Subcutaneous adipose tissue (tissue), 4 donors: Measurements from ENCODE around the gene ZNF775. TPM values are rescaled to one million over a fixed set of nuclear protein-coding genes. Genes with fewer than 3 reads are reported as not detected.

Experiments used
- total RNA-seq, 4 donors: library from RNA; depleted of rRNA; stranded (reverse); fragments of >200 nt; gene quantifications; one replicate each; pipeline ENCODE4 v1.1.0, GENCODE V29; 2016
- TF ChIP-seq, protein P1 (sequence below): fragments of 450-650 bp; IDR thresholded peaks from one replicate; pipeline ENCODE4 v1.5.1; 2016; ENCODE audit warnings: low read depth, mild to moderate bottlenecking, control low read depth, antibody characterized with exemption, moderate library complexity

Gene ZNF775
- total RNA-seq, 4 donors from 2014 or later, result 0.49 to 4.2 (median 1.9) TPM

DNA sequence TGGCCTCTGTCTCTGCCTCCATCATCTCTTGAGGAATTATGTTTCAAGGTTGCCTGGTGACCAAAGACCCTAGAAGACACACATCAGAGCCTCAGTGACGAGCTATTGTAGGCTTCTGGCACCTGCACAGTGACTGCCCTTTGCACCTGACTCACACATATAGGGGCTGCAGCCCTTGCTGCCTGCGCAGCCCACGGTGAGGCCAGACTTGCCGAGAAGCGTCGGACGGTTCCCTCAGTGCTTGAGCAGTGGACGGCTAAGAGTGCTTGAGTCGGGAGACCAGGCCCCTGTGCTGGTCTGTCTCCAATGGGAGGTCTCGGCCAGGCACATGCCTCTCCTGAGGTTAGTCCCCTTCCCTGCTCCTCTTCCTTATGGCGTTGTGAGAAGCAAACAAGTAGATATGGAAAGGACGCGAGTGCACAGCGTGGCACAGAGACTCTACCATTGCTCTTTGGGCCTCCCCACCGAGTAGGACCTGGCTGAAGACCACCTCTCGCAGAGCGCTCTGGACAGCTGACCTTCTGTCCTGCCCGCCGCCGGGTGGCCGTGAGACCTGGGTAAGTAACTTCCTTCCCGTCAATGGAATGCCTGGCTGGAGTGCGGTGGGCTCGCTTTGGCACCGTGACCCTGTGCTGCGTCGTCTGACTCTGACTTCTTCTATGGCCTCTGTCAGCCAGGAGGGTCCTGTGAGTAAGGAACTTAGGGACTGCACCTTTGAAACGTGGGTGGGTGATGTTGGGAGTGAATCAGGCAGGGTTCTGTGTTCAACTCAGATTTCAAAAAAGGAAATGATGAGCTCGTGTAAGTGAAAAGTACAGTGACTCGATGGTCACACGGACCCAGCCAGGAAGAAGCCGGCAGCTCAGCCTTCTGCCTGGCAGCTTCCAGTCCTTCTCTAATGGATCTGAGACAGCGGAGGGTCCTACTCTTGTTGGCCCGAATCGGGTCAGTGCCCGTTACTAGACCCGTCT, 33.7 kb downstream of the ZNF775 start:
- TF ChIP-seq, protein P1, sequence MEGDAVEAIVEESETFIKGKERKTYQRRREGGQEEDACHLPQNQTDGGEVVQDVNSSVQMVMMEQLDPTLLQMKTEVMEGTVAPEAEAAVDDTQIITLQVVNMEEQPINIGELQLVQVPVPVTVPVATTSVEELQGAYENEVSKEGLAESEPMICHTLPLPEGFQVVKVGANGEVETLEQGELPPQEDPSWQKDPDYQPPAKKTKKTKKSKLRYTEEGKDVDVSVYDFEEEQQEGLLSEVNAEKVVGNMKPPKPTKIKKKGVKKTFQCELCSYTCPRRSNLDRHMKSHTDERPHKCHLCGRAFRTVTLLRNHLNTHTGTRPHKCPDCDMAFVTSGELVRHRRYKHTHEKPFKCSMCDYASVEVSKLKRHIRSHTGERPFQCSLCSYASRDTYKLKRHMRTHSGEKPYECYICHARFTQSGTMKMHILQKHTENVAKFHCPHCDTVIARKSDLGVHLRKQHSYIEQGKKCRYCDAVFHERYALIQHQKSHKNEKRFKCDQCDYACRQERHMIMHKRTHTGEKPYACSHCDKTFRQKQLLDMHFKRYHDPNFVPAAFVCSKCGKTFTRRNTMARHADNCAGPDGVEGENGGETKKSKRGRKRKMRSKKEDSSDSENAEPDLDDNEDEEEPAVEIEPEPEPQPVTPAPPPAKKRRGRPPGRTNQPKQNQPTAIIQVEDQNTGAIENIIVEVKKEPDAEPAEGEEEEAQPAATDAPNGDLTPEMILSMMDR, result no peak

DNA sequence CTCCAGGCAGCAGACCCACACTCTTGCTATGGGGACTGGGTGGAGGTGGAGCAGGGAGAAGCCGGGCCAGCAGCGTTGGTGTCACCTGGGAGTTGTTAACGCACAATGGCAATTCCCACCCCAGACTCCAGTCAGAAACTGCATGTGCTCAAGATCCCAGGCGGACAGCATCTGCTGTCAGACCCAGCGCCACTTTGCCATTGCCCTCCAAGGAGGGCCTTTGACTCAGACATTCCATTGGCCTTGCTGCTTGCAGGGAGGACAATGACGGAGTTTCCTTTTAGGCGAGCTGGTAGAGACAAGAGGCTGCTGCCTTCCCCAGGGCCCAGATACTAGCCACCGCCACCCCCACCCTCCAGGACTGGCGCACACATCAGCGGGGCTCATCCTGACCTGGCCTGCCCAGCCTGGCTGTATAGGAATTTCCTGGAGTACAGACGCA, 34.5 kb downstream of the ZNF775 start:
- TF ChIP-seq, protein P1, result no peak

DNA sequence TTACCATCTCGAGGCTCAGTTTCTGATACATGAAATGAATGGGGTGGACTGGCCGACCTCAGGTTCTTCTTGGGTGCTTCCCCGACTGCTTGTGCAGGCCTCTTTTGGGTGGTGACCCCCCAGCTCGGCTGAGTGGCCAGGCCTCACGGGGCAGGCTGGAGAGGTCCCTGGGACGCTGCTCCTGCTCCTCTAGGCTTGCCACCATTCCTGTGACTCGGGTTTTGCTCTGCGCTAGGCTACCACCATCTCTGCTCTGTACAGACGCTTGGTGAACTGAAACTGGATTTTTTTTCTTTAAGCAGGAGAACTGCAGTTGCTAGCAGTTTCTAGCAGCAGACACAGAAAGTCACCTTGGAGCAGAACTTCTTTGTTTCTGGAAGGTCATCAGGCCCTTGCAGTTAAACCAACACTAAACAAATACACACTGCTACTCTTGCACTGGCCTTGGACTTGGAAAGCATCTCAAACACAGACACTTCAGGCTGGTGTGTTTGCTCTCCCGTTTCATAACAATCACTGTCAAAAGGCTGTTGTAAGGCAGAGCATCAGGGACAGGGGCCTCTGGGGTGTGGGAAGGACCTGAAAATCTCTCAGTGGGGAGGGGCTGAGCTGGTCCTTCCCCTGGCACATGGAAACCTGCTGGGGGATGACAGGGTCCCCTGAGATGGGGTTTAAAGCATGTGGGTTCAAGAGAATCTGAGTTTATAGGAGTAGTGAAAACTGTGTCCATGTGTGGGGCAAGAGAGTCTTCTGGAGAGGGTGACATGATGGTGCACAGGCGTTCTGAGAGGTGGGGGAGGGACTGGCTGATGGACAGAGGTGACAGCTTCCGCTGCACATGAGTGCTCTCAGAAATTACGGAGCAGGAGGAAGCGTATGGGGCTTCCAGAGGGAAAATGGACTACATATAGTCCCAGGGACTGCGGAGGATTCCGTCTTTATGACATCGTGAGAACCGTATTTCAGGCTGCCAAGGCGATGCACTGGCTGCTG, 36.3 kb downstream of the ZNF775 start:
- TF ChIP-seq, protein P1, result no peak

DNA sequence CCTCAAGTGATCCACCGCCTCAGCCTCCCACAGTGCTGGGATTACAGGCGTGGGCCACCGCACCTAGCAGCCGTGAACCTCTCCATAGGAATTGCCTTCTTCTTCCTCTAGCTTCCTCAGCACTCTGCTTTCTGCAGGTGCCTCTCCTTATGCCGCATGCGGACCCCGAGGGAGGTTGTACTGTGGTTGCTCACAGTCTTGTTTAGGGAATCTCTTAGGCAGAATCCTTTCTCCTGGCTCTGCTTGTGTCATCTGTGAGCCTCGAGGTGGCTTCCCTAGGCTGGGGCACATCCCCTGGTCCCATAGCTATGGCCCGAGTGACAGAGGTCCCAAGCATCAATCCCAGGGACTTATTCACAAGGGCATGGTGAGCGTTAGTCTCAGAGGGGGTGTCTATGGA, 38.1 kb downstream of the ZNF775 start:
- TF ChIP-seq, protein P1, result no peak

DNA sequence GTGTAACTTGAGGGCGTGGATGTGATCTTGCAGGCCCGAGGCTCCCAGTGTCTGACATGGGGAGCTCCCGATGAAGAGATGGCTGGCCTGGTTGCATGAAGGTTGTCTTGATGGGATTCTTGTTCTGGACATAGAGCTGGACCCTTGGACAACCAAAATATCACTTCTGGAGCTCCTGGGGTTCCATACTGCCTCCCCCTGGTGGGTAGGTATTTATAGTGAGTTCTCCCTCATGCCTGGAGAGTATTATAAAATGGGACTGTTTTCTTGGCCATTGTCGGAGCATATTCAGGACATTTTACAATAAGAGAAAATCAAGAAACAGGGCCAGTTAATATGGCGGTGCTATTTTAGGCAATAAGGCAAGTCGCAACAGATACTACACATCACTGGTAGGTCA, 38.7 kb downstream of the ZNF775 start:
- TF ChIP-seq, protein P1, result no peak

DNA sequence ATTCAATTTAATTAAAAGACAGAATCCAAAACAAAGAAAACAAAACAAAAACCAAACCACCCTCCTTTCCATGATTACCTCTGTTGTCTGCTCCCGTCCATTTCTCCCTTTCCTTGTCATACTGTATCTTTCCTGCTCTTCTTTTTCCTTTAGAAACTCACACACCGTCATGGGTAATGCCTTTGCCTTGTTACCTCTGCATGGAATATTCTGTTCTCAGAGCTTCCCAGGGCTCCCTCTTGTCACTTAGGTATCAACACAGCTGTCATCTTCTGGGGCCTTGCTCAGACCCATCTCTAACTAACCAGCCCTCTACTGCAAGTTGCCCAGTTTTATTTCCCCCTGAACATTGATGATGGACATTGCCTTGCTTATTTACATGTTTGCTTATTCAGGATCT, 41.1 kb downstream of the ZNF775 start:
- TF ChIP-seq, protein P1, result no peak
